Muscle layer of colon (tissue), 2 donors: ENCODE data around the gene SYNE2.

Experiments
- H3K27ac ChIP-seq: one replicate; pipeline ENCODE4 v1.7.0; 2013; ENCODE audit warnings: low read depth, mild to moderate bottlenecking, low read length, moderate library complexity
- H3K27me3 ChIP-seq, 2 donors: one replicate each; pipeline ENCODE4 v1.7.0; 2013; ENCODE audit warnings: low read length in 2 of 2, mild to moderate bottlenecking in 2 of 2; ENCODE audit not compliant: insufficient read depth in 2 of 2, control insufficient read depth in 1 of 2
- H3K36me3 ChIP-seq: one replicate; pipeline ENCODE4 v1.7.0; 2013; ENCODE audit warnings: mild to moderate bottlenecking, low read length; ENCODE audit not compliant: insufficient read depth
- H3K4me1 ChIP-seq: one replicate; pipeline ENCODE4 v1.7.0; 2013; ENCODE audit warnings: mild to moderate bottlenecking, low read length; ENCODE audit not compliant: insufficient read depth
- H3K4me3 ChIP-seq, 2 donors: one replicate each; pipeline ENCODE4 v1.7.0; 2013; ENCODE audit warnings: low read length in 2 of 2, low read depth in 1 of 2, mild to moderate bottlenecking in 1 of 2, moderate library complexity in 1 of 2
- H3K9ac ChIP-seq: one replicate; pipeline ENCODE4 v1.7.0; 2013; ENCODE audit warnings: low read length
- H3K9me3 ChIP-seq: one replicate; pipeline ENCODE4 v1.7.0; 2013; ENCODE audit warnings: mild to moderate bottlenecking, low read length
- donor health status: abdominal sarcoma.
- donor health status: Adenocarcinoma of cecum.

The SYNE2 gene

DNA sequence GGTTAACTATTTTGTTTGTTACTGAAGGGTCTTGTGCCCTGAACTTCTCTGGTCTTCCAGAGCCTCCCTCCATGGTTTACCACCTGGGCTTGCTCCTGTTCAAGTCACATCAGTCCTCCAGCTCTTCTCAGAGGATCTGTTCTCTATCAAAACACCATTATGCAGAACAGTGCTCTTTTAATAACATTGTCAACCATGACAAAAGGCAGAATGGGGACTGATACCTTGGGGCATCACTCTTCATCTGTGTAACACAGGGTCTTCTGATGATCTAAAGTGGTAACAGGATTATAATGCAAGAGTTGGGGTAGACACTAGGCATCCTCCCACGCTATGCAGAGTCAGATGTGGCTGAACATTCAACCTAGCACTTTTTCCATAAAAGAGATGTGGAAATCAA lies 403.0 kb downstream of the SYNE2 start:
- Histone ChIP-seq H3K27me3 (no peaks in the 10 kb centered on the region), H3K4me3 (no peak overlapping the region), H3K9me3 (no peaks in the 10 kb centered on the region), H3K36me3 (no peaks in the 10 kb centered on the region), H3K27ac (no peak overlapping the region), H3K9ac (no peak overlapping the region), H3K4me1 (no peaks in the 10 kb centered on the region)

DNA sequence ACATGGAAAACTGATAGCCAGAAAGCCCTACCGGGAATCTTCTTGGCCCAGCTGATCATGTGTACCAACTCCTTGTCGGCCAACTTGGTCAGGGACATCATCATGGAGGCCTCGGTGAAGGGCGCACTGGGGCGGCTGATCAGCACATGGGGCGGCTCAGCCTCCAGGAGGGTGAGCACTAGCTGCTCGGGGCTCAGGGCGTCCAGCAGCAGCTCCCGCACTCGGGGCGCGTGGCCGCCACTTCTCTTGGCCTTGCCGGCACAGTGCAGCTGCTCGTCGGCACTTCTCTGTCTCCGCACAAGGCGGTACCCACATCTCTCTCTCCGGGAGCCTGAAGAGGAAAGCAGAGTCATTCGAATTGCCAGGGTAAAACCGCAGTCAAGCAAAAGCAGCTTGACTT lies 407.6 kb downstream of the SYNE2 start:
- Histone ChIP-seq H3K4me1 (no peaks in the 10 kb centered on the region), H3K4me3 (no peak overlapping the region), H3K9ac (no peak overlapping the region), H3K9me3 (no peaks in the 10 kb centered on the region), H3K27me3 (no peaks in the 10 kb centered on the region), H3K36me3 (no peaks in the 10 kb centered on the region), H3K27ac (no peak overlapping the region)

DNA sequence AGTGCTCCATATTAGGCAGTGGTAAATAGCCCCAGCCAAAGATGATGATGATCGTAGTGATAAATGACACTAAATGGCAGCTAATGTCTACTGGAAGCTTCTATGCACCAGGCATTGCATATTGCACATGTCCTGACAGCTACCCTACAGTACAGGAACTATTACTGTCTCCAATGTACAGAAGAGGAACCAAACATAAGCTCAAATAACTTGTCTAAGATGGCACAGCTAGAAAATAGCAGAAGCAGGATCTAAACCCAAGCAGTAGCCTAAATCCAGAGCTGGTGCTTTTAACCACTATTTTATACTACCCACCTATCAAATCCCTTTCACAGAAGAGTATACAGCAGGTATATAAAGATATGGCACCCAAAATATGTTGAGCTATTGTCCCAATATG lies 412.4 kb downstream of the SYNE2 start:
- no peaks in the 10 kb centered on the region for H3K27me3 ChIP-seq
- no peaks in the 10 kb centered on the region for H3K36me3 ChIP-seq
- no peak overlapping the region for H3K4me3 ChIP-seq
- H3K27ac ChIP-seq, result no peak overlapping the region
- no peak overlapping the region for H3K9ac ChIP-seq
- H3K4me1 ChIP-seq, result no peaks in the 10 kb centered on the region
- no peaks in the 10 kb centered on the region for H3K9me3 ChIP-seq

DNA sequence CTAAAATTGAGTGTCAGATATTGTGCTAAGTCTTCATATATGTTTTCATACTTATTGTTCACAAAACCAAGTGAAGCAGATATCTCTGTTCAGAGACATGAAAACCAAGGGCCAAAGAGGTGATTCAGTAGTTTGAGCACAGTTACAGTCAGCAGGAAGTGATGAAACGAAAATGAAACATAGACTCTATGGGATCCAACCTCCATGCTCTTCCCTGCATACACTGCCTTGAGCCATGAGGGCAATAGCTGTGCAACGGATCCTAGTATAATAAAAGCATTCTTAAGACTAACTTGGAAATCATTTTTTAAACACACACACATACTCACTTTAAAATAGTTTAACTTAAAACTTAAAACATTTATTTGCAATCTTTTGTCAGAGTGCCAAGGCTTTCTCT lies 413.4 kb downstream of the SYNE2 start:
- Histone ChIP-seq H3K4me1 (no peaks in the 10 kb centered on the region), H3K4me3 (no peak overlapping the region), H3K27me3 (no peaks in the 10 kb centered on the region), H3K9me3 (no peaks in the 10 kb centered on the region), H3K36me3 (no peaks in the 10 kb centered on the region), H3K9ac (no peak overlapping the region), H3K27ac (no peak overlapping the region)

DNA sequence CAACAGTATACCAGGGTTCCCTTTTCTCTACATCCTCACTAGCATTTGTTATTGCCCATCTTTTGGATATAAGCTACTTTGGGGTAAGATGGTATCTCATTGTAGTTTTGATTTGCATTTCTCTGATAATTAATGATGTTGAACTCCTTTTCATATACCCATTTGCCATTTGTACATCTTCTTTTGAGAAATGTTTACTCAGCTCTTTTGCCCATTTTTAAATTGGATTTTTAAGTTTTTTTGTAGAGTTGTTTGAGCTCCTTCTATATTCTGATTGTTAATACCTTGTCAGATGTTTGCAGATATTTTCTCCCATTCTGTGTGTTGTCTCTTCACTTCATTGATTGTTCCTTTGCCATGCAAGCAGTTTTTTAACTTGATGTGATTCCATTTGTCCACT lies 419.2 kb downstream of the SYNE2 start:
- Histone ChIP-seq H3K27ac (no peak overlapping the region), H3K27me3 (no peaks in the 10 kb centered on the region), H3K4me3 (no peak overlapping the region), H3K9me3 (no peaks in the 10 kb centered on the region), H3K36me3 (no peaks in the 10 kb centered on the region), H3K4me1 (no peaks in the 10 kb centered on the region), H3K9ac (no peak overlapping the region)
